Uterus (tissue), 2 donors: Measurements from ENCODE around the gene SLC22A23.

Source experiments
- CTCF ChIP-seq, 4 experiments: fragments of 200-600 bp in 2 of 4; fragments of 450-650 bp in 2 of 4; sonication (generic) in 2 of 4; IDR thresholded peaks; one replicate each; pipeline ENCODE4 v1.5.1; 2016 to 2019; ENCODE audit warnings: antibody characterized with exemption in 4 of 4, mild to moderate bottlenecking in 2 of 4, moderate library complexity in 1 of 4
- POLR2A ChIP-seq, 2 donors: fragments of 450-650 bp; IDR thresholded peaks; one replicate each; pipeline ENCODE4 v1.6.1; 2016; ENCODE audit warnings: antibody characterized with exemption in 2 of 2, mild to moderate bottlenecking in 1 of 2, moderate library complexity in 1 of 2

- TF ChIP-seq CTCF (IDR thresholded peaks at IDR 0.05) (no peak), POLR2A (IDR thresholded peaks at IDR 0.05) (no peak)
Measured at GRCh38 chr6:3460253-3460652, 3.4 kb upstream of the SLC22A23 start.
